ENCODE measurements around the gene NPLOC4.

The NPLOC4 gene

DNA sequence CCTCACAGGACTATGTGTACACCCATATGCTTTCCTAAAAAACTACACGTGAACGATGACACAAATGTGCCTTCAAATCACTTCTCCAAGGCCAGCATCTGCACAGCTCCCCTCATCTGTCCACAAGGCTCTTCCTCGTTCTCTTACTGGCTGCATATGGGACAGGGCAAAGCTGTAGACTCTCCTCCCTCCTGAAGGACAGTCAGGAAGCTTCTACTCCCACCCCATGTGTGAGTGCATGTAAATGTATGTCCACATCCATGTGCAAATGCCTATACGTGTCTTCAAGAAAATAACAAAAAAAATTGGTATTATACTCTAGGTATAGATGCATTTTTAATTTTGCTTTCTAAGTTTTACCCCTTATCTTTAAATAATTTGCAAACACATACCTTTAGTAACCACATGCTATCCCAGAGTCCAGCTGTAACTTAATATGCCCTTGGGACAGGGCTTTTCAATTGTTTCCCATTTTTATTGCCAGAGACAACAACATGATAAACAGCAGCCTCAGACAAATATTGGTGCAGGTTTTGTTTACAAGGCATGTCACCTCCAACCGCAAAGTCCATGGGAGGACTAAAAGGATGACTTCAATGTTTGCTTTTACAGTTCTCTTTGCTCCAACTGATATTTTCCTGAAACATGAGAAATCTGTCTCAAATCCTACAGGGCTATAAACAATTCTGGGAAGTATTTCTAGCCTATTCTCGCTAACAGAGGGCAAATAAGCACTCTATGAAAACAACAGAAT, 53.1 kb downstream of the NPLOC4 start:
- TF ChIP-seq CTCF (conservative IDR thresholded peaks at IDR 0.05; ENCODE audit: low read depth) = no peak
- no peak overlapping the region for H3K27ac ChIP-seq
- CTCF ChIA-PET = no interaction called here
- DNase-seq (ENCODE audit: low spot score) = no peak
- POLR2A ChIA-PET (ENCODE audit: low non-redundant PET) = no interaction called here

DNA sequence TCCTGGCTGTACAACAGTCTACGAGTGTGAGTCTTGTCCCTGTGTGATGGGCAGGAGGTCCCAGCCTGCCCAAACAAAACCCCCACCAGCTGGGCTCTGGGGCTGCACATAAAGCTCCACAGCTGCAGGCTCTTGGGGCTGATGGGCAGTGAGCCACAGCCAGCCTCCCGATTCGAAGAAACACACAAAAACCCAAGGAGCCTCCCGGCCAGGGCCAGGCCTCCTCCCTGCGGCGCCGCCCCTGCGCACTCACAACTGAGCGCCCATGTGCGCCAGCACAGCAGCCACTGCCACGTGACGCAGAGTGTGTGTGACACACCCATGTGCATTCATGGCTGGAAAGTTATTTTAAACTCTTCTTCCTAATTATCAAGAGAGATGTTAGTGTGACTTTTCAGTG, 54.2 kb downstream of the NPLOC4 start:
- ChIA-PET CTCF (no interaction called here), POLR2A (ENCODE audit: low non-redundant PET) (no interaction called here)
- DNase-seq (ENCODE audit: low spot score) = no peak
- peak overlapping the region; percentile 29 for H3K27ac ChIP-seq
- TF ChIP-seq CTCF (conservative IDR thresholded peaks at IDR 0.05; ENCODE audit: low read depth) = no peak

DNA sequence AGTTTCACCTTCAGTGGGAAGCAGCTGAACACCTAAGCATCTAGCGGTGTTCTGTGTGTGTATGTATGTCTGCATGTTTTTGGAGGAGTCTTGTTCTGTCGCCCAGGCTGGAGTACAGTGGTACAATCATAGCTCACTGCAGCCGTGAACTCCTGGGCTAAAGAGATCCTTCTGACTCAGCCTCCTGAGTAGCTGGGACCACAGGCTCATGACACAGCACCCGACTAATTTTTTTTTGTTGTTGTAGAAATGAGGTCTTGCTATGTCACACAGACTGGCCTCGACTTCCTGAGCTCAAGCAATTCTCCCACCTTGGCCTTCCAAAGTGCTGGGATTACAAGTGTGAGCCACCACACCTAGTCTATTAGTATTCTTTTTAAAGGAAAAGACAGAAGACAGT, 54.6 kb downstream of the NPLOC4 start:
- ChIA-PET POLR2A (ENCODE audit: low non-redundant PET) (no interaction called here), CTCF (interaction anchor here (0.6 to 0.7 kb wide), 2 partner anchors 16 to 18 kb away, joined by 3 to 4 read pairs; no protein-coding TSS in a partner anchor)
- H3K27ac ChIP-seq = peak overlapping the region; percentile 29
- TF ChIP-seq CTCF (conservative IDR thresholded peaks at IDR 0.05; ENCODE audit: low read depth) = no peak
- DNase-seq (ENCODE audit: low spot score) = no peak

GRCh38 chr17:81581758-81582157, 55.2 kb downstream of the NPLOC4 start:
- ChIA-PET CTCF (interaction anchor here (0.6 to 0.7 kb wide), 2 partner anchors 15 to 19 kb away, joined by 3 to 4 read pairs; no protein-coding TSS in a partner anchor), POLR2A (ENCODE audit: low non-redundant PET) (no interaction called here)
- DNase-seq (ENCODE audit: low spot score) = no peak
- peak overlapping the region; percentile 29 for H3K27ac ChIP-seq
- TF ChIP-seq CTCF (conservative IDR thresholded peaks at IDR 0.05; ENCODE audit: low read depth) = no peak

DNA sequence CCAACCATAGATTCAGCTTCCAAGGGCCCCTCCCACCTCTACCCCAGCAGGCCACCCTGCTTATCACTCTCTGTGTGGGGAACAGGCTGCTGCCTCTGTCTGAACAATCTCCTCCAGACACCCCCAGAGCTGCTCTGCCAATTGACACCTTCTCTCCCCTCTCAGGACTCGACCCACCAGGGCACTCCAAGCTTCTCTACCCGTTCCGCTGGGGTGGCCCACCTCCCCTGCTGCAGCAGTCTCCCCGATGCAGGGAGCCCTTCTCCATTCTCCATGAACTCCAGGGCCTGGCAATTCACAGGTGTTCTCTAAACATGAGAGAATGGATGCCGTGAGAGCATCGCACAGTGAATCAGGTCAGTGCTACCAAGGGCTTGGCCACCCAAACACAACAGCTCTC, 56.4 kb downstream of the NPLOC4 start:
- ChIA-PET POLR2A (ENCODE audit: low non-redundant PET) (interaction anchor here (0.7 kb wide), 1 partner anchor 14 kb away, joined by 4 read pairs; no protein-coding TSS in a partner anchor), CTCF (interaction anchor here (1.3 kb wide), 1 partner anchor 21 kb away, joined by 9 read pairs; no protein-coding TSS in a partner anchor)
- TF ChIP-seq CTCF (conservative IDR thresholded peaks at IDR 0.05; ENCODE audit: low read depth) = no peak
- H3K27ac ChIP-seq = peak overlapping the region; percentile 45
- no peak for DNase-seq (ENCODE audit: low spot score)

DNA sequence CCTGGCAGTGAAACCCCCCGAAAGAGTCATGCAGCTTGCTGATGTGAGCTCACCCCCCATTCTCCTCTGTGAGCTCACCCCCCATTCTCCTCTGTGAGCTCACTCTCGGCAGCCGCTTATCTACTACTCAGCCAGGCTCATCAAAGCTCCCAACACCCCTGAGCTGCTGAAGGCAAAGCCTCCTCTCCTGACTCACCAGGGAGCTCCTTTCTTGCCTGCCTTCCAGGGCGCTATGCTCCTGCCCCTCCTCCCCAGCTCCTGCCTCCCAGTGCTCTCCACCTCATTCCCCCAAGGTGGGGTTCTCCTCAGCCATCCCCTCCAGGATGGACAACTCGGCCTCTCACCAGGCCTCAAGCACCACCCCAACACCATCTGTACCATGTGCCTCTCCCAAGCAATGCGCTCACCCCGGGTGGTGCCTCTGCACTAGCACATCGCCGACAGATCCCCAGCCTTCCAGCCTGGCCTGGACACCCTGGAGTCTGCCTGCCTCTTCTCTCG, 57.0 kb downstream of the NPLOC4 start:
- TF ChIP-seq CTCF (conservative IDR thresholded peaks at IDR 0.05; ENCODE audit: low read depth) = no peak
- ChIA-PET POLR2A (ENCODE audit: low non-redundant PET) (interaction anchor here (0.7 kb wide), 1 partner anchor 14 kb away, joined by 4 read pairs; no protein-coding TSS in a partner anchor), CTCF (interaction anchor here (0.6 to 1.3 kb wide), 2 partner anchors 20 to 21 kb away, joined by 3 to 9 read pairs; no protein-coding TSS in a partner anchor)
- DNase-seq (ENCODE audit: low spot score) = peak; percentile 27
- H3K27ac ChIP-seq = peak overlapping the region; percentile 45
